Upper lobe of left lung (tissue), 6 donors: ENCODE results near the gene SRGAP3. TPM values are rescaled to one million over a fixed set of nuclear protein-coding genes. Genes with fewer than 3 reads are reported as not detected.
A peak's percentile ranks its signal among the peaks of the same experiment; 100 is the strongest.

Source experiments
- ATAC-seq, 2 donors: fragments of 200-7000 bp; cut with Tn5 transposase; one replicate each; pipeline ENCODE4 v1.9.1; 2022; ENCODE audit warnings: mild to moderate bottlenecking in 2 of 2, moderate library complexity in 2 of 2; ENCODE audit not compliant: low FRiP score in 2 of 2
- DNase-seq, 2 donors: peaks; one replicate each; pipeline ENCODE4 v3.0.0-alpha.2; 2019 to 2020
- H3K27ac ChIP-seq, 4 donors: fragments of 200-600 bp; sonication (generic); one replicate each; pipeline ENCODE4 v1.5.1; 2016 to 2019
- H3K27me3 ChIP-seq, 4 donors: fragments of 200-600 bp; sonication (generic); one replicate each; pipeline ENCODE4 v1.5.1; 2017 to 2019
- H3K36me3 ChIP-seq, 4 donors: fragments of 200-600 bp; sonication (generic); one replicate each; pipeline ENCODE4 v1.5.1; 2016 to 2019
- H3K4me1 ChIP-seq, 4 donors: fragments of 200-600 bp; sonication (generic); one replicate each; pipeline ENCODE4 v1.5.1; 2018 to 2019
- H3K4me3 ChIP-seq, 4 donors: fragments of 200-600 bp; sonication (generic); one replicate each; pipeline ENCODE4 v1.5.1; 2017 to 2019; ENCODE audit warnings: mild to moderate bottlenecking in 2 of 4, moderate library complexity in 1 of 4
- H3K9me3 ChIP-seq, 4 donors: fragments of 200-600 bp; sonication (generic); one replicate each; pipeline ENCODE4 v1.5.1; 2018 to 2019
- EP300 ChIP-seq, 4 donors: sonication (generic); formaldehyde crosslinking; IDR thresholded peaks; one replicate each; pipeline ENCODE4 v1.5.1; 2017; ENCODE audit warnings: antibody characterized with exemption in 4 of 4, control low read depth in 2 of 4
- POLR2A ChIP-seq, 4 donors: fragments of 450-650 bp; IDR thresholded peaks; one replicate each; pipeline ENCODE4 v1.5.1; 2016 to 2017; ENCODE audit warnings: antibody characterized with exemption in 4 of 4, mild to moderate bottlenecking in 2 of 4
- POLR2AphosphoS5 ChIP-seq, 2 donors: sonication (generic); formaldehyde crosslinking; IDR thresholded peaks; one replicate each; pipeline ENCODE4 v1.5.1; 2017; ENCODE audit warnings: antibody characterized with exemption in 2 of 2
- WGBS, 2 donors: methylation state at CpG; one replicate each; pipeline ENCODE4 v1.1.5; 2017 to 2018; 5-methylcytosine and 5-hydroxymethylcytosine counted together
- total RNA-seq, 6 donors: library from RNA; depleted of rRNA in 4 of 6; stranded (reverse); fragments of >200 nt in 4 of 6; gene quantifications; one replicate each; pipeline versions ENCODE4 v1.1.0 to v1.2.1, GENCODE V29; 2016 to 2021
- TF ChIP-seq, protein P1 (sequence below), 6 experiments: fragments of 450-650 bp in 4 of 6; fragments of 200-600 bp in 2 of 6; sonication (generic) in 2 of 6; IDR thresholded peaks; one replicate each; pipeline ENCODE4 v1.5.1; 2016 to 2019; ENCODE audit warnings: antibody characterized with exemption in 6 of 6
- donor health status: DM: no; HTN: no; CAD: no; lungs with moderate emphysema.
- donor health status: DM: no; HTN: yes; CAD: no; lungs with severe emphysema.

SRGAP3 gene
- total RNA-seq, 6 donors from 2014 or later, result 4.6 to 29.6 (median 11.4) TPM

DNA sequence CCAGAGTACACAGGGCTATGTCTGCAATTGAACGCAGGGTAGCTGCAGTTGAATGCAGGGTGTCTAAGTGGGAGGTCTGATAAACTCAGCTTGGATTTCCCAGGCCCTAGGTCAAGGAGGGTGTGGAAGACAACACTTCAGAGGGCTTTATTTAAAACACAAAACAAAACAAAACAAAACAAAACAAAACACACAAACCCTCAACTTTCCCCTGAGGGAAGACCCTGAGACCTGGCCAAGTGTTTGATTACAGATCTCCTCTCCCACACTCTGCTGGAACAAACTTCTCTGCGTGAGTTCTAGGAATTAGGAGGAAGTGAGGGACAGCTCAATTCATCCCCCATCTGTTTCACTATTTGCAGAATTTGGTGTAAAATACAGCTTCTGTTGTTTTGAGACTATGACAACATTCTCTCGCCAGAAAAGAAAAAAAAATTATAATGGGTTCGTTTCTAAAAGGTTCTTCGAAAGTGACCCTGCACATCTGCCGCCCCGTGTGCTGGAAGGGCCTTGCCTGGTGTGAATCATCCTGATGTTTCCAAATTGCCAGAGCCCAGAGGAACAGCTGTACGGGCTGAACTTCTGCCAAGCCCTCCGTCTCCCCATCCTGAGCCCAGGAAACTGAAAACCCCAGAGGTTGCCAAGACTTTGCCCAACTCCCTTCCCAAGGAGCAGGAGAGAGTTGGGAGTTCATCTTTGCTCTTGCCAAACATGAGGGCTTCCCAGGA lies 212.9 kb downstream of the SRGAP3 start:
- TF ChIP-seq POLR2A (IDR thresholded peaks at IDR 0.05), result no peak
- TF ChIP-seq, protein P1, sequence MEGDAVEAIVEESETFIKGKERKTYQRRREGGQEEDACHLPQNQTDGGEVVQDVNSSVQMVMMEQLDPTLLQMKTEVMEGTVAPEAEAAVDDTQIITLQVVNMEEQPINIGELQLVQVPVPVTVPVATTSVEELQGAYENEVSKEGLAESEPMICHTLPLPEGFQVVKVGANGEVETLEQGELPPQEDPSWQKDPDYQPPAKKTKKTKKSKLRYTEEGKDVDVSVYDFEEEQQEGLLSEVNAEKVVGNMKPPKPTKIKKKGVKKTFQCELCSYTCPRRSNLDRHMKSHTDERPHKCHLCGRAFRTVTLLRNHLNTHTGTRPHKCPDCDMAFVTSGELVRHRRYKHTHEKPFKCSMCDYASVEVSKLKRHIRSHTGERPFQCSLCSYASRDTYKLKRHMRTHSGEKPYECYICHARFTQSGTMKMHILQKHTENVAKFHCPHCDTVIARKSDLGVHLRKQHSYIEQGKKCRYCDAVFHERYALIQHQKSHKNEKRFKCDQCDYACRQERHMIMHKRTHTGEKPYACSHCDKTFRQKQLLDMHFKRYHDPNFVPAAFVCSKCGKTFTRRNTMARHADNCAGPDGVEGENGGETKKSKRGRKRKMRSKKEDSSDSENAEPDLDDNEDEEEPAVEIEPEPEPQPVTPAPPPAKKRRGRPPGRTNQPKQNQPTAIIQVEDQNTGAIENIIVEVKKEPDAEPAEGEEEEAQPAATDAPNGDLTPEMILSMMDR (IDR thresholded peaks at IDR 0.05), result no peak
- no peak for TF ChIP-seq EP300 (IDR thresholded peaks at IDR 0.05)
- TF ChIP-seq POLR2AphosphoS5 (IDR thresholded peaks at IDR 0.05), result no peak
- Histone ChIP-seq H3K27me3 (no peaks in the 10 kb centered on the region), H3K4me3 (no peak overlapping the region), H3K27ac (peak overlapping the region in 3 of 4 donors; percentile 15 to 64 (median 23)), H3K9me3 (no peaks in the 10 kb centered on the region), H3K4me1 (peaks cover 0 to 6% (median 5%) of the 10 kb centered on the region in 4 donors), H3K36me3 (no peaks in the 10 kb centered on the region)
- 54 to 59% methylated on average over 9 of the region's 9 CpGs for WGBS, 2 donors
- no peak for DNase-seq
- peak in 1 of 2 donors; percentile 91 for ATAC-seq

DNA sequence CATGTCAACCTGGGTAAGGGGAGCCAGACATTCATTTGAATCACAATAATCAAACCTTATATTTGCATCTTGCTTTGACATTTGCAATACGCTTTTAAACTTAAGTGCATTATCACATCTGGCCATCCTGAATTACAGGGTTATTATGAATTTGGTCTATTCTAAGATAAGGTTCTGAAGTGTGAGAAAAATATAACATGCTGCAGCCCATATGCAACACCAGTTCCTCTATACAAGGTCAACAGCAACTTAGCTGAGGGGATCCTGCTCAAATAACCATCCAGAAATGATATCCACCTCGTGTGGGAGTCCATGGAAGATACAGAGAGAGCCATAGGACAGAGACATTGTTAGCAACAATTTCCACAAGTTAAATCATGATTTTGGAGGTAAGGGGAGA lies 213.5 kb downstream of the SRGAP3 start:
- Histone ChIP-seq H3K36me3 (no peaks in the 10 kb centered on the region), H3K27me3 (no peaks in the 10 kb centered on the region), H3K9me3 (no peaks in the 10 kb centered on the region), H3K4me3 (no peak overlapping the region), H3K27ac (no peak overlapping the region), H3K4me1 (peaks cover 0 to 6% (median 5%) of the 10 kb centered on the region in 4 donors)
- DNase-seq, result no peak
- no peak for ATAC-seq
- TF ChIP-seq EP300 (IDR thresholded peaks at IDR 0.05), result no peak
- TF ChIP-seq POLR2AphosphoS5 (IDR thresholded peaks at IDR 0.05), result no peak
- TF ChIP-seq POLR2A (IDR thresholded peaks at IDR 0.05), result no peak
- TF ChIP-seq, protein P1 (IDR thresholded peaks at IDR 0.05), result no peak
- 77 to 84% methylated on average over 2 of the region's 2 CpGs for WGBS, 2 donors

DNA sequence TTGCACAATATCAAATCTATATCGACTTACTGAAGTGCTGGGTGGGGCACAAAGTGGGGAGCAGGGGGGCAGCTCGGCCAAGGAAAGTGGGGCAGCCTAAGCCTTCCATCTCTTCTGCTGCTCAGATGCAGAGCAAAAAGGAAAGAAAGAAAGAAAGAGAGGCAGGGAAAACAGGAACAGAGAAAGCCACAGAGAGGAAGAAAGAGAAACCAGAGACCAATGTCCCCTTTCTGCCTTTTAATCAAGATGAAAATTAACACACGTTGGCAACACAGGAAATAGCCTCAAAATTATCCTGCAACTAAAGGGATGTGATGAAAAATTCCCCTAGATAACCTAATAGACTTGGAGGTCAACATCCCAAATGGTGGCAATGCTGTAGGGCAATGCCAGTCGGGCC lies 214.0 kb downstream of the SRGAP3 start:
- TF ChIP-seq POLR2A (IDR thresholded peaks at IDR 0.05) (no peak), POLR2AphosphoS5 (IDR thresholded peaks at IDR 0.05) (no peak), EP300 (IDR thresholded peaks at IDR 0.05) (no peak)
- TF ChIP-seq, protein P1 (IDR thresholded peaks at IDR 0.05), result no peak
- H3K9me3 ChIP-seq, result no peaks in the 10 kb centered on the region
- H3K27ac ChIP-seq, result no peak overlapping the region
- ATAC-seq, result no peak
- no peaks in the 10 kb centered on the region for H3K36me3 ChIP-seq
- H3K4me1 ChIP-seq, result peaks cover 0 to 6% (median 5%) of the 10 kb centered on the region in 4 donors
- H3K4me3 ChIP-seq, result no peak overlapping the region
- no peaks in the 10 kb centered on the region for H3K27me3 ChIP-seq
- 37 to 45% methylated on average over 4 of the region's 4 CpGs for WGBS, 2 donors
- no peak for DNase-seq

DNA sequence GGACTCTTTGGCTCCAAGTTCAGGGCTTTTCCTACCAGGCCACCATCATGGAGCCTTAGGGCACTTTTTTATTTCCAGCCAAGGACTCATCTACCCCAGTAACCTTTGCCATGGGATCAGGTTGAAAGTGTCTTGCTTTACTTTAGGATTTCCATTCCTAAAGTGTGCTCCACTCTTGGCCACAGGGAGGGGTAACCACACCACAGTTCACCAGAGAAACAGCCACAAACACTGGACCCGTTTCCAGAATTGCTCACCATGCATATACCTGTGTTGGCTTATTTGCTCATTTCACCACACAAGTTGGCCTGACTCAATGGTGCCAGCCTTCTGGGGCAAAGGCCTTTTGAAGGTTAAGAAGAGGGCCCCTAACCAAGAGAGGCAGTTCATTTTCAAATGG lies 215.6 kb downstream of the SRGAP3 start:
- DNase-seq (no peak), ATAC-seq (no peak)
- no peak overlapping the region for H3K4me3 ChIP-seq
- no peaks in the 10 kb centered on the region for H3K9me3 ChIP-seq
- 67 to 73% methylated on average over 1 of the region's 1 CpG for WGBS, 2 donors
- H3K27ac ChIP-seq, result no peak overlapping the region
- H3K4me1 ChIP-seq, result peaks cover 0 to 6% (median 5%) of the 10 kb centered on the region in 4 donors
- H3K36me3 ChIP-seq, result no peaks in the 10 kb centered on the region
- H3K27me3 ChIP-seq, result no peaks in the 10 kb centered on the region
- no peak for TF ChIP-seq POLR2A (IDR thresholded peaks at IDR 0.05)
- TF ChIP-seq EP300 (IDR thresholded peaks at IDR 0.05), result no peak
- TF ChIP-seq, protein P1 (IDR thresholded peaks at IDR 0.05), result no peak
- TF ChIP-seq POLR2AphosphoS5 (IDR thresholded peaks at IDR 0.05), result no peak
